Thyroid gland (tissue), 4 donors: ENCODE measurements around the gene TCF12. TPM values are rescaled to one million over a fixed set of nuclear protein-coding genes. Genes with fewer than 3 reads are reported as not detected.

Source experiments
- DNase-seq, 2 donors: peaks; one replicate each; pipeline ENCODE4 v3.0.0-alpha.2; 2019
- H3K27ac ChIP-seq, 3 donors: fragments of 200-600 bp; sonication (generic); 1 replicate in 2 of 3; 2 replicates in 1 of 3; pipeline ENCODE4 v1.5.1; 2016 to 2019; ENCODE audit warnings: mild to moderate bottlenecking in 1 of 3, moderate library complexity in 1 of 3
- H3K27me3 ChIP-seq: fragments of 200-600 bp; sonication (generic); one replicate; pipeline ENCODE4 v1.5.1; 2019
- H3K36me3 ChIP-seq, 2 donors: fragments of 200-600 bp; sonication (generic); one replicate each; pipeline ENCODE4 v1.5.1; 2016 to 2019
- H3K4me1 ChIP-seq, 2 donors: fragments of 200-600 bp; sonication (generic); one replicate each; pipeline ENCODE4 v1.5.1; 2017 to 2019
- H3K4me3 ChIP-seq, 3 donors: fragments of 200-600 bp; sonication (generic); replicated peaks in 1 of 3; 1 replicate in 2 of 3; 2 replicates in 1 of 3; pipeline ENCODE4 v1.5.1; 2016; ENCODE audit warnings: mild to moderate bottlenecking in 1 of 3
- H3K9me3 ChIP-seq: fragments of 200-600 bp; sonication (generic); one replicate; pipeline ENCODE4 v1.5.1; 2017
- CTCF ChIP-seq, 6 experiments: fragments of 200-600 bp in 3 of 6; fragments of 450-650 bp in 3 of 6; sonication (generic) in 3 of 6; IDR thresholded peaks; one replicate each; pipeline ENCODE4 v1.5.1; 2016 to 2019; ENCODE audit warnings: antibody characterized with exemption in 6 of 6, mild to moderate bottlenecking in 2 of 6, inconsistent platforms in 1 of 6, moderate library complexity in 1 of 6
- POLR2A ChIP-seq, 2 donors: fragments of 450-650 bp; IDR thresholded peaks; one replicate each; pipeline ENCODE4 v1.6.1; 2017; ENCODE audit warnings: antibody characterized with exemption in 2 of 2, mild to moderate bottlenecking in 2 of 2, moderate library complexity in 1 of 2
- WGBS, 2 donors: methylation state at CpG; one replicate each; pipeline ENCODE4 v1.1.5; 2017; 5-methylcytosine and 5-hydroxymethylcytosine counted together
- intact Hi-C: fragments of 100-400 bp; cut with DNase I; formaldehyde crosslinking; loops from one replicate; pipeline ENCODE4 v1.15.1; 2023
- total RNA-seq, 4 donors: library from RNA; depleted of rRNA; stranded (reverse); fragments of >200 nt; gene quantifications; one replicate each; pipeline ENCODE4 v1.2.3, GENCODE V29; 2016

Gene TCF12
- total RNA-seq, 4 donors from 2014 or later, result 54.8 to 156 (median 108) TPM

- Histone ChIP-seq H3K4me3 (no peak overlapping the region), H3K36me3 (no peaks in the 10 kb centered on the region), H3K4me1 (peaks cover 4 to 15% of the 10 kb centered on the region in 2 donors), H3K27ac (no peak overlapping the region), H3K27me3 (no peaks in the 10 kb centered on the region), H3K9me3 (no peaks in the 10 kb centered on the region)
- TF ChIP-seq CTCF (IDR thresholded peaks at IDR 0.05), result peak in 4 of 6 experiments; percentile 26 to 56 (median 50)
- no peak for TF ChIP-seq POLR2A (IDR thresholded peaks at IDR 0.05)
- DNase-seq, result no peak
- WGBS, 2 donors, result 55 to 59% methylated on average over 4 of the region's 4 CpGs
- intact Hi-C loops, result loop anchor here (10.0 kb wide), 1 partner anchor 69 kb away; no protein-coding TSS in a partner anchor
These were observed 295.4 kb downstream of the TCF12 start for GRCh38 chr15:57213862-57214261.

GRCh38 chr15:57215326-57215725, 296.9 kb downstream of the TCF12 start:
- no peaks in the 10 kb centered on the region for H3K9me3 ChIP-seq
- whole genome bisulfite sequencing, 2 donors, result 30 to 32% methylated on average over 3 of the region's 3 CpGs

GRCh38 chr15:57215881-57216280, 297.4 kb downstream of the TCF12 start:
- Histone ChIP-seq H3K4me1 (peaks cover 7 to 15% of the 10 kb centered on the region in 2 donors), H3K4me3 (no peak overlapping the region), H3K27ac (no peak overlapping the region), H3K36me3 (no peaks in the 10 kb centered on the region), H3K27me3 (no peaks in the 10 kb centered on the region), H3K9me3 (no peaks in the 10 kb centered on the region)
- WGBS, 2 donors, result 75 to 82% methylated on average over 3 of the region's 3 CpGs
- intact Hi-C loops, result loop anchor here (10.0 kb wide), 1 partner anchor 71 kb away; no protein-coding TSS in a partner anchor
- TF ChIP-seq CTCF (IDR thresholded peaks at IDR 0.05), result no peak
- TF ChIP-seq POLR2A (IDR thresholded peaks at IDR 0.05), result no peak
- no peak for DNase-seq

More at GRCh38 chr15:57215326-57215725, 296.9 kb downstream of the TCF12 start:
- Histone ChIP-seq H3K4me3 (no peak overlapping the region), H3K27ac (no peak overlapping the region), H3K27me3 (no peaks in the 10 kb centered on the region), H3K4me1 (peaks cover 7 to 15% of the 10 kb centered on the region in 2 donors), H3K36me3 (no peaks in the 10 kb centered on the region)
- no peak for DNase-seq
- no peak for TF ChIP-seq POLR2A (IDR thresholded peaks at IDR 0.05)
- no peak for TF ChIP-seq CTCF (IDR thresholded peaks at IDR 0.05)
- intact Hi-C loops, result loop anchor here (10.0 kb wide), 1 partner anchor 71 kb away; no protein-coding TSS in a partner anchor

- Histone ChIP-seq H3K9me3 (no peaks in the 10 kb centered on the region), H3K27ac (no peak overlapping the region), H3K4me3 (no peak overlapping the region), H3K4me1 (peaks cover 7 to 15% of the 10 kb centered on the region in 2 donors), H3K36me3 (no peaks in the 10 kb centered on the region), H3K27me3 (no peaks in the 10 kb centered on the region)
- 37 to 44% methylated on average over 2 of the region's 2 CpGs for WGBS, 2 donors
- intact Hi-C loops, result loop anchor here (10.0 kb wide), 1 partner anchor 71 kb away; no protein-coding TSS in a partner anchor
- TF ChIP-seq CTCF (IDR thresholded peaks at IDR 0.05) (no peak), POLR2A (IDR thresholded peaks at IDR 0.05) (no peak)
- DNase-seq, result no peak
These were observed 297.8 kb downstream of the TCF12 start for GRCh38 chr15:57216288-57216687.

GRCh38 chr15:57217778-57218598, 299.5 kb downstream of the TCF12 start:
- Histone ChIP-seq H3K36me3 (no peaks in the 10 kb centered on the region), H3K27me3 (no peaks in the 10 kb centered on the region), H3K4me1 (peaks cover 7 to 15% of the 10 kb centered on the region in 2 donors), H3K4me3 (no peak overlapping the region), H3K27ac (no peak overlapping the region), H3K9me3 (no peaks in the 10 kb centered on the region)
- 70 to 75% methylated on average over 7 of the region's 7 CpGs for WGBS, 2 donors
- TF ChIP-seq CTCF (IDR thresholded peaks at IDR 0.05) (no peak), POLR2A (IDR thresholded peaks at IDR 0.05) (no peak)
- DNase-seq, result no peak
- intact Hi-C loops, result loop anchor here (10.0 kb wide), 1 partner anchor 73 kb away; no protein-coding TSS in a partner anchor
